ENCODE data around the gene TMEM179B. TPM values are rescaled to one million over a fixed set of nuclear protein-coding genes. Genes with fewer than 3 reads are reported as not detected.
A peak's percentile ranks its signal among the peaks of the same experiment; 100 is the strongest.

Gene TMEM179B
- total and polyA plus RNA-seq, 2 of the 13 experiments (the other 11 are each of a cell fraction or from before 2014, with no cell fraction given) = 24.8 to 25.7 TPM

DNA sequence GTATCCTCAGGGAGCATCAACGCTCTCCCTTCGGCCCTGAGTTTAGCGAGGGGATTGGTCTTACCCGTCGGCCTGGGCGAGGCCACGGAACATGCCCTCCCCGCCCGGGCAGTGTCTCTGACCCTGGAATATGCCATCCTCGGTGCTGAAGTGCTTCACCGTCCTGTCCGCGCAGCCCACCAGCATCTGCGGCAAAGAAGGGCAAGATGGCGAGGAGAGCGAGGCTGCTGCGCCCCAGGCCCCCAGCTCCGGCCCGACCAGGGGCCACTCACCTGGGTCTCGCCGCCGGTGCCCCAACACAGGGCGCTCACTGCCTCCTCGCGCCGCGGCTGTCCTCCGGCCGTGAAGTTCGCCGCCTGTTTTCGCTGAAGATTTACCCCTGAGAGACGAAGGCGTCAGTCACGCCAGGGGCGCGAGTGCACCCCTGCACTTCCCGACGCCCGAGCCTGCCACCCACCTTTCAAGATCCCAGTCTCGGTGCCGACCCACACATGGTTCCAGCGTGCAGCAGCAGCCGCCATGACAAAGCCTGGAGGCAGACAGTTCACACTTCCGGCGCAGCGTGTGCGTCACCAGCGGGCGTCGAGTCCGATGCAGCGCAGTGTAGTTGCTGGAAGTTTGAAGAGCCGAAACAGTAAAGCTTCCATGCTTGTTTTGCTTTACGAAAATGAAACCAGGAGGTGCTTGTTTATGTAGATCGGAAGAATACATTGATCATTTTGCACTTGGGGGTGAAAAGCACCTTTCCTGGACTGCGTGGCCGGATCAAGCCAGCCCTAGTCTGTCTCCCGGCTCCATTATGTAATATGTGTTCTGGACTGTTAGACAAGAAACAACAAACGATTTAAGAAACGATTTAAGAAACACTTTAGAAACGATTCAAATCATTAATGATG lies 52.1 kb downstream of the TMEM179B start, which contains the start of gene WDR74 (continued):
- TF ChIP-seq KIAA2018 (CRISPR knock-in tag; IDR thresholded peaks at IDR 0.05; ENCODE audit: borderline replicate concordance) = no peak
- peak; percentile 82 for TF ChIP-seq RBM39 (IDR thresholded peaks at IDR 0.05; ENCODE audit: low read depth, low read length, poor library complexity, severe bottlenecking)
- no peak; the same call in 1 of the 2 replicates for TF ChIP-seq BCL3 (CRISPR knock-in tag; IDR thresholded peaks at IDR 0.05)
- no peak for TF ChIP-seq ZNF24 (IDR thresholded peaks at IDR 0.05)
- TF ChIP-seq DNMT3B (CRISPR knock-in tag; conservative IDR thresholded peaks at IDR 0.05) = peak; percentile 31; the same call in 1 of the 2 replicates
- TF ChIP-seq POLR2AphosphoS5 (IDR thresholded peaks at IDR 0.05; ENCODE audit: low read depth, low read length) = peak; percentile 96
- TF ChIP-seq ZNF558 (CRISPR knock-in tag; IDR thresholded peaks at IDR 0.05; ENCODE audit: borderline replicate concordance) = no peak
- TF ChIP-seq YEATS2 (CRISPR knock-in tag; IDR thresholded peaks at IDR 0.05; ENCODE audit: borderline replicate concordance) = peak; percentile 92
- TF ChIP-seq, protein P1, sequence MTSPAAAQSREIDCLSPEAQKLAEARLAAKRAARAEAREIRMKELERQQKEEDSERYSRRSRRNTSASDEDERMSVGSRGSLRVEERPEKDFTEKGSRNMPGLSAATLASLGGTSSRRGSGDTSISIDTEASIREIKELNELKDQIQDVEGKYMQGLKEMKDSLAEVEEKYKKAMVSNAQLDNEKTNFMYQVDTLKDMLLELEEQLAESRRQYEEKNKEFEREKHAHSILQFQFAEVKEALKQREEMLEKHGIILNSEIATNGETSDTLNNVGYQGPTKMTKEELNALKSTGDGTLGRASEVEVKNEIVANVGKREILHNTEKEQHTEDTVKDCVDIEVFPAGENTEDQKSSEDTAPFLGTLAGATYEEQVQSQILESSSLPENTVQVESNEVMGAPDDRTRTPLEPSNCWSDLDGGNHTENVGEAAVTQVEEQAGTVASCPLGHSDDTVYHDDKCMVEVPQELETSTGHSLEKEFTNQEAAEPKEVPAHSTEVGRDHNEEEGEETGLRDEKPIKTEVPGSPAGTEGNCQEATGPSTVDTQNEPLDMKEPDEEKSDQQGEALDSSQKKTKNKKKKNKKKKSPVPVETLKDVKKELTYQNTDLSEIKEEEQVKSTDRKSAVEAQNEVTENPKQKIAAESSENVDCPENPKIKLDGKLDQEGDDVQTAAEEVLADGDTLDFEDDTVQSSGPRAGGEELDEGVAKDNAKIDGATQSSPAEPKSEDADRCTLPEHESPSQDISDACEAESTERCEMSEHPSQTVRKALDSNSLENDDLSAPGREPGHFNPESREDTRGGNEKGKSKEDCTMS (CRISPR knock-in tag; conservative IDR thresholded peaks at IDR 0.05) = 0 out of 2 replicates have a peak, but pooled peaks have one; percentile 25
- TF ChIP-seq MTERF4 (CRISPR knock-in tag; IDR thresholded peaks at IDR 0.05) = no peak; the same call in 1 of the 2 replicates
- TF ChIP-seq ZBTB46 (CRISPR knock-in tag; IDR thresholded peaks at IDR 0.05; ENCODE audit: borderline replicate concordance) = no peak
- peak; percentile 87 for TF ChIP-seq ZZZ3 (CRISPR knock-in tag; IDR thresholded peaks at IDR 0.05; ENCODE audit: borderline replicate concordance)
